HG03521 (cell line): ENCODE measurements around the gene CNDP2.
A peak's percentile ranks its signal among the peaks of the same experiment; 100 is the strongest.
"Not testable (repeated sequence)": the region's sequence is repeated elsewhere in the genome, so short reads cannot be mapped to it uniquely, and the experiment has no call there.

Experiments used
- ATAC-seq: cut with Tn5 transposase; IDR thresholded peaks from one replicate; pipeline ENCODE4 v1.9.1; 2021; ENCODE audit warnings: mild to moderate bottlenecking, moderate library complexity; ENCODE audit not compliant: unreplicated experiment

CNDP2 gene

GRCh38 chr18:74516271-74517235 is 20.4 kb downstream of the CNDP2 start:
- no peak for ATAC-seq

GRCh38 chr18:74517236-74517630 is 21.1 kb downstream of the CNDP2 start:
- ATAC-seq: no peak

DNA sequence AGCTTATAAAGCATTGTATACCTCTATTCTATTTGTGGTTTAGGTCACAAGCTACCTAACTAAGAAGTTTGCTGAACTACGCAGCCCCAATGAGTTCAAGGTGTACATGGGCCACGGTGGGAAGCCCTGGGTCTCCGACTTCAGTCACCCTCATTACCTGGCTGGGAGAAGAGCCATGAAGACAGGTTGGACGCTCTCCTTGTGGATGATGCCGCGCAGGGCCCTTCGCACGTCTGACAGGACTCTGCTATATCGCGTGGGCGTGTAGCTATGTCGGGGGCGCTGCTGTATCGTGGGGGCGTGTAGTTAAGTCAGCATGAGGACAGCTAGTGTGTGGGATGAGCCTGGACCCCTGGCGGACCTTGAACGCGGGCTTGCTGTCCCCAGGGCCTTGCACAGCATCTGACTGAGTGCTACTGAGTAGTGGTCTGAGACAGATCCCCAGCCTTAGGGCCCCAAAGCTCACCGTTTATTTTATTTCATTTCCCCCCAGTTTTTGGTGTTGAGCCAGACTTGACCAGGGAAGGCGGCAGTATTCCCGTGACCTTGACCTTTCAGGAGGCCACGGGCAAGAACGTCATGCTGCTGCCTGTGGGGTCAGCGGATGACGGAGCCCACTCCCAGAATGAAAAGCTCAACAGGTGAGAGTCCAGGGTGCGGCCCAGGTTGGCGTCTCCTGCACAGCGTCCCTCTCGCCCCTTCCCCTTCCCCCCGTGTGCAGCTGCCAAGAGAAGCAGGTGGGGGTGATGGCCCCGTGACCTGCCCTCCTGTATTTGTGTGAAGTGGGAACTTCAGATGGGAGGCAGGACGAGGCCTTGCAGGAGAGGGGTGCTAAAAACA is 22.5 kb downstream of the CNDP2 start:
- no peak for ATAC-seq

- ATAC-seq: no peak
Measured at GRCh38 chr18:74519320-74520095, 23.3 kb downstream of the CNDP2 start.

DNA sequence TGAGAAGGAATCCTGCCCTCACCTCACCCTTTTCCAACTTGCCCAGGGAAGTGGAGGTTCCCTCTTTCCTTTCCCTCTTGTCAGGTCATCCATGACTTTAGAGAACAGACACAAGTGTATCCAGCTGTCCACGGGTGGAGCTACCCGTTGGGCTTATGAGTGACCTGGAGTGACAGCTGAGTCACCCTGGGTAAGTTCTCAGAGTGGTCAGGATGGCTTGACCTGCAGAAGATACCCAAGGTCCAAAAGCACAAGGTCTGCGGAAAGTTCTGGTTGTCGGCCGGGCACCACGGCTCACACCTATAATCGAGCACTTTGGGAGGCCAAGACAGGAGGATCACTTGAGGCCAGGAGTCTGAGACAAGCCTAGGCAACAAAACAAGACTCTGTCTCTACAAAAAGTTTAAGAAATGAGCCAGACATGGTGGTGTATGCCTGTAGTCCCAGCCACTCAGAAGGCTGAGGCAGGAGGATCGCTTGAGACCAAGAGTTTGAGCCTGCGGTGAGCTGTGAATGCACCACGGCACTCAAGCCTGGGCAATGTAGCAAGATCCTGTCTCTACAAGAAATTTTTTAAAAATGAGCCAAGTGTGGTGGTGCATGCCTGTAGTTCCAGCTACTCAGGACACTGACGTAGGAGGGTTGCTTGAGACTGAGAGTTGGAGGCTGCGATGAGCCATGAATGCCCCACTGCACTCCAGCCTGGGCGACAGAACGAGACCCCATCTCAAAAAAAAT is 24.1 kb downstream of the CNDP2 start:
- ATAC-seq: no peak

- ATAC-seq: no peak
Measured at GRCh38 chr18:74521068-74521725, 25.0 kb downstream of the CNDP2 start.

- ATAC-seq: no peak
Measured at GRCh38 chr18:74522635-74523548, 26.7 kb downstream of the CNDP2 start.

DNA sequence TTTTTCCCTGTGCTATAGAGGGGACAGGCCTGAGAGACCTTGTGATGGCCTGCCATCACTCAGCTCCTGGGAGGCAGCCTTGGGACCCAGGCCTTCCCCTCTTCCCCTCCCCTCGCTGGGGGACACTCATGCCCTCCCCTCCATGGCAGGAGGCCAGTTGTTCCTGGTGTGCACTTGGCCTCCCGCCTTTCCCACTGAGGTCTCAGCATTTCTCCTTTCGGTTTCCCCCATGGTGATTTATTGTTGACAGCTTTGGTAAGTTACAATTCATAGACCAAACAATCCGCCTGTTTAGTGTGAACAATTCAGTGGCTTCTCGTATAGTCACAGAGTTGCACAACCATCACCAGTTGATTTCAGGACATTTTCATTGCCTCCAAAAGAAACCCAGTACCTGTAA is 27.9 kb downstream of the CNDP2 start:
- ATAC-seq: no peak

DNA sequence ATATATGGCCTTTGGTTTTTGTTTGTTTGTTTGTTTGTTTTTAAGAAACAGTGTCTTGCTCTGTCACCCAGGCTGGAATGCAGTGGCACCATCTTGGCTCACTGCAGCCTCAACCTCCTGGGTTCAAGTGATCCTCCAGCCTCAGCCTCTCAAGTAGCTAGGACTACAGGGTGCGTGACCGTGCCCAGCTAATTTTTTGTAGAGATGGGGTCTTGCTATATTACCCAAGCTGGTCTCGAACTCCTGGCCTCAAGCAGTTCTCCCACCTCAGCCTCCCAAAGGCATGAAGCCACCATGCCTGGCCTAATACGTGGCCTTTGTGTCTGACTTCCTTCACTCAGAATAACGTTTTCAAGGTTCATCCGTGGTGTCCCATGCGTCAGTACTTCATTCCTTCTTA is 28.8 kb downstream of the CNDP2 start:
- not testable (repeated sequence) for ATAC-seq

DNA sequence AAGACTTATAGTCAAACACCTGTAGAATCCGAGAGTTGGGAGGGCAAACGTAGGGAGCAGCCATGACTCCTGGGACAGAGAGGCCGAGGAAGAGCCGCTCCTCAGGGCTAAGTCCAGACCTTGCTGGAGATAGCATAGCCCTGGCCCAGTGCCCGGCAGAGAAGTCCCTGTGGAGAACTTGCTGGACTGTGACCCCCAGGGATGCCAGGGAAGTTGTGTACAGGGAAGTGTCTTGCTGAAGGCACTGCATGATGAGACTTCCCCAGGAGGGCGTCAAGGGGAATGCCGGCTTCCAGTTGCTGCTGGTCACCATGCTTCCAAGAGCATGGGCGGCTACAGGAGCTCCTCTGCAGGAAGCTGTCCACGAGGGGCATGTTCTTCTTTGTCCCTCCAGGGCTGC is 29.6 kb downstream of the CNDP2 start:
- no peak for ATAC-seq

GRCh38 chr18:74526488-74526887 is 30.3 kb downstream of the CNDP2 start:
- ATAC-seq: no peak

- peak; percentile 57 for ATAC-seq
Measured at GRCh38 chr18:74528478-74528877, 32.3 kb downstream of the CNDP2 start.

DNA sequence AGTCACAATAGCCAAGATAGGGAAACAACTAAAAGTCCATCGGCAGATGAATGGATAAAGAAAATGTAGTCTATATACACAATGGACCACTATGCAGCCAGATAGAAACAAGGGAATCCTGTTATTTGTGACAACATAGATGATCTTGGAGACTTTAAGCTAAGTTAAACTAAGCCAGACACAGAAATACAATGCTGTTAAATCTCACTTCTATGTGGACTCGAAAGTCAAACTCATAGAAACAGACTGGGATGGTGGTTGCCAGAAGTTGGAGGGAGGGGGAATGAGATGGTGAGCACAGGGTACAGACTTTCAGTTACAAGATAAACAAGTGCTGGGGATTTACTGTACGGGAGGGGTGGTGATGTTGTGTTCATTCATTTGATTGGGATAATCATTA is 32.8 kb downstream of the CNDP2 start:
- ATAC-seq: no peak

DNA sequence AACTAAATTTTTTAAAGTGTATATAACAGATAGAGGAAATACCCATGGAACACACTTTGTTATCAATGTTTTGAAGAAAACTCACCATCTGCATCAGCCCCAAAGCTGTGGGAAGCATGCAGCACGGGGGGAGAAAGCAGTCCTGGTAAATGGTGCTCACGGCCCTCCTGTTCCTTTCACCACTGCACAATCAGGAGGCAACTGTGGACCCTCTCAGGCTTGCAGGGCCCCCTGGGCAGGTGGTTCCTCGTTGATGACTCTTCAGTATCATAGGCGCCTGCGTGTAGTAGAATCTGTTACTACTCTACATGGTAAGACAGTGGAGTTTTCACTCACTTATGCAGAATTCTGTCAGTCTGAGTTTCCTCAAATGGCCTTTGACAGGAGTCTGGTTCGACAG is 33.2 kb downstream of the CNDP2 start:
- ATAC-seq: no peak

DNA sequence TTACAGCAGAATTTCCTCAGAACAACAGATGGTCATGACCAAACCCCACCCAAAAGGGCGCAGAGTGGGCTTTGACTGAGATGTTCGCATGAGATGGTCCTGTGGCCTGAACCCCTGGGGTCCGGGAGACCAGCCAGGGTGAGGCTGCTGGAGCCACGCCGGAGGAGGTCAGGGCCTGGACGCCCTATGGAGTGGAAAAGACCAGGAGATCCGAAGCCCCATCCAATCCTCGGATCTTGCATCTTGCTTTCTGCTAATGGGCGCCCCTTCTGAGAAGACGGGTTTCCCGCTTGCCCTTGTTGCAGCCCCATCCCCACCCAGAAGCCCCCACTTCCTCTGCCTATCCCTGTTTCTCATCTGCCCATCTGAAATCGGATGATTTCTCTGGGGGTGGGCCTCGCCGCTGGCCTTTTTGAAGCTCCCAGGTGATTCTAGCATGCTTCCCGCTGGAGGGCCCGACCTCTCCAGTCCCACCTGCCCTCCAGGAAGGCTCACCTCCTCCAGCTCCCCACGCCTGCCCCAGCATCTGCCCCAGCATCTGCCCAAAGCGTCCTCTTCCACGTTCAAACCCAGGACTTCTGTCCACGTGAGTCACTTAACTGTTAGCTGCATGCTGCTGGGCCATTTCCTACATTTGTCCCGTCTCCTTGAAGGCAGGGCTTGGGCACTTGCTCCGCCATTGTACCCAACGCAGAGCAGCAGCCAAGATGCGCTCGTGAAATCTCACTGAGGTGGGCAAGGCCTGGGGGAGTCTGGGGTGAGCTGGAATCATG is 33.8 kb downstream of the CNDP2 start:
- ATAC-seq: no peak

DNA sequence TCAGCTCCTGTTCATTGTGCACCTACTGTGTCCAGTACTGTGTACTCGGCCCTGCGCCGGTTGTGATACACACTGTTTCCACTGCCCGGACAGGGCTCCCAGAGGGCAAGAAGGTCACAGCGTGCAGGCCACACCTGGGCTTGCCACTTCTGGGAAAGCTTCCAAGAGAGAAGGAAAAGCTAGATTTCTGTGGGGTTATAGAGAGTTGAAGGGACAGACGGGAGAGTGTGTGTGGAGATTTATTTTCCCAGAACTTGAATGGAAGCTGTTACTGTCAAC is 34.4 kb downstream of the CNDP2 start:
- ATAC-seq: no peak

- no peak for ATAC-seq
Measured at GRCh38 chr18:74531043-74531442, 34.9 kb downstream of the CNDP2 start.

GRCh38 chr18:74532511-74533025 is 36.4 kb downstream of the CNDP2 start:
- ATAC-seq: no peak
